DOHH2 (cell line): ENCODE measurements around the gene GUK1.

Experiments used
- H3F3A ChIP-seq: fragments of 200-600 bp; sonication (generic), shearing (Covaris generic); 2 replicates; pipeline ENCODE4 v1.6.0; 2016; ENCODE audit warnings: antibody characterized with exemption, mild to moderate bottlenecking; ENCODE audit not compliant: control insufficient read depth, insufficient read depth
- H3K27ac ChIP-seq: fragments of 200-600 bp; sonication (generic); 2 replicates; pipeline ENCODE4 v1.5.1; 2014; ENCODE audit warnings: low read depth, mild to moderate bottlenecking, low read length, moderate library complexity
- H3K27me3 ChIP-seq: fragments of 200-600 bp; sonication (generic); 2 replicates; pipeline ENCODE4 v1.6.1; 2014; ENCODE audit warnings: mild to moderate bottlenecking, low read length, mixed read lengths; ENCODE audit not compliant: control insufficient read depth
- H3K36me3 ChIP-seq: fragments of 200-600 bp; sonication (generic); 2 replicates; pipeline ENCODE4 v1.6.1; 2014; ENCODE audit warnings: mild to moderate bottlenecking, low read length, moderate library complexity, mixed read lengths; ENCODE audit not compliant: control insufficient read depth
- H3K4me1 ChIP-seq: fragments of 200-600 bp; sonication (generic); 2 replicates; pipeline ENCODE4 v1.6.1; 2014; ENCODE audit warnings: mild to moderate bottlenecking, low read length, mixed read lengths; ENCODE audit not compliant: control insufficient read depth
- H3K4me2 ChIP-seq: fragments of 200-600 bp; sonication (generic); 2 replicates; pipeline ENCODE4 v1.6.0; 2014; ENCODE audit warnings: mild to moderate bottlenecking, low read length, moderate library complexity
- H3K4me3 ChIP-seq: fragments of 200-600 bp; sonication (generic); 2 replicates; pipeline ENCODE4 v1.5.1; 2014; ENCODE audit warnings: mild to moderate bottlenecking, low read length, mixed read lengths
- H3K79me2 ChIP-seq: fragments of 200-600 bp; sonication (generic); 2 replicates; pipeline ENCODE4 v1.6.1; 2014; ENCODE audit warnings: mild to moderate bottlenecking, low read length, mixed read lengths; ENCODE audit not compliant: control insufficient read depth
- H3K9me2 ChIP-seq: fragments of 200-600 bp; sonication (generic); replicated peaks from 2 replicates; pipeline ENCODE4 v1.6.1; 2014; ENCODE audit warnings: mild to moderate bottlenecking, low read length, mixed read lengths; ENCODE audit not compliant: control insufficient read depth
- H3K9me3 ChIP-seq: fragments of 200-600 bp; sonication (generic); 2 replicates; pipeline ENCODE4 v1.6.1; 2014; ENCODE audit warnings: antibody characterized with exemption, low read length, mixed read lengths; ENCODE audit not compliant: control insufficient read depth, insufficient read depth
- H4K20me1 ChIP-seq: fragments of 200-600 bp; sonication (generic); 2 replicates; pipeline ENCODE4 v1.6.0; 2014; ENCODE audit warnings: low read depth, mild to moderate bottlenecking, antibody characterized with exemption, low read length, moderate library complexity; ENCODE audit not compliant: control insufficient read depth, insufficient read depth
- CTCF ChIP-seq: fragments of 200-600 bp; sonication (generic); IDR thresholded peaks from one replicate; pipeline ENCODE4 v1.5.1; 2014; ENCODE audit warnings: antibody characterized with exemption, mild to moderate bottlenecking, low read depth, low read length; ENCODE audit not compliant: poor library complexity, severe bottlenecking
- EZH2phosphoT487 ChIP-seq: fragments of 200-600 bp; sonication (generic); IDR thresholded peaks from 2 replicates; pipeline ENCODE4 v1.6.1; 2017; ENCODE audit warnings: borderline replicate concordance, mild to moderate bottlenecking, antibody characterized with exemption, low read length, moderate library complexity, mixed read lengths

GUK1 gene

GRCh38 chr1:228149406-228150119, 9.5 kb downstream of the GUK1 start, which contains the start of gene GJC2:
Gene GJC2 (plus strand): TSS chr1:228149930. CDS start chr1:228157759, 7,829 bp downstream.
- H3K79me2 ChIP-seq, result peaks cover 20% of the 10 kb centered on the region
- H3K9me2 ChIP-seq, result no peaks in the 10 kb centered on the region
- H3K4me3 ChIP-seq, result no peak within 1 kb of the TSS
- H3K4me2 ChIP-seq, result no peak within 1 kb of the TSS
- no peak within 1 kb of the TSS for H3K27ac ChIP-seq
- no peaks in the 10 kb centered on the region for H3K27me3 ChIP-seq
- H3F3A ChIP-seq, result no peaks in the 10 kb centered on the region
- peaks cover under 1% of the 10 kb centered on the region; the same call in 1 of the 2 replicates for H3K4me1 ChIP-seq
- H3K9me3 ChIP-seq, result no peaks in the 10 kb centered on the region
- H3K36me3 ChIP-seq, result peaks cover 4% of the 10 kb centered on the region
- no peaks in the 10 kb centered on the region for H4K20me1 ChIP-seq
- TF ChIP-seq CTCF, result no peak
- no peak for TF ChIP-seq EZH2phosphoT487

- H3K27me3 ChIP-seq, result no peaks in the 10 kb centered on the region
- H3K4me3 ChIP-seq, result no peak overlapping the region
- no peaks in the 10 kb centered on the region for H3K9me2 ChIP-seq
- no peaks in the 10 kb centered on the region for H3F3A ChIP-seq
- no peaks in the 10 kb centered on the region for H3K4me1 ChIP-seq
- H3K9me3 ChIP-seq, result no peaks in the 10 kb centered on the region
- H4K20me1 ChIP-seq, result no peaks in the 10 kb centered on the region
- H3K4me2 ChIP-seq, result no peak overlapping the region
- H3K27ac ChIP-seq, result no peak overlapping the region
- TF ChIP-seq CTCF (no peak), EZH2phosphoT487 (no peak)
- H3K79me2 ChIP-seq, result peaks cover 14% of the 10 kb centered on the region
- peaks cover 4% of the 10 kb centered on the region for H3K36me3 ChIP-seq
Measured at GRCh38 chr1:228150120-228150460, 10.0 kb downstream of the GUK1 start.

DNA sequence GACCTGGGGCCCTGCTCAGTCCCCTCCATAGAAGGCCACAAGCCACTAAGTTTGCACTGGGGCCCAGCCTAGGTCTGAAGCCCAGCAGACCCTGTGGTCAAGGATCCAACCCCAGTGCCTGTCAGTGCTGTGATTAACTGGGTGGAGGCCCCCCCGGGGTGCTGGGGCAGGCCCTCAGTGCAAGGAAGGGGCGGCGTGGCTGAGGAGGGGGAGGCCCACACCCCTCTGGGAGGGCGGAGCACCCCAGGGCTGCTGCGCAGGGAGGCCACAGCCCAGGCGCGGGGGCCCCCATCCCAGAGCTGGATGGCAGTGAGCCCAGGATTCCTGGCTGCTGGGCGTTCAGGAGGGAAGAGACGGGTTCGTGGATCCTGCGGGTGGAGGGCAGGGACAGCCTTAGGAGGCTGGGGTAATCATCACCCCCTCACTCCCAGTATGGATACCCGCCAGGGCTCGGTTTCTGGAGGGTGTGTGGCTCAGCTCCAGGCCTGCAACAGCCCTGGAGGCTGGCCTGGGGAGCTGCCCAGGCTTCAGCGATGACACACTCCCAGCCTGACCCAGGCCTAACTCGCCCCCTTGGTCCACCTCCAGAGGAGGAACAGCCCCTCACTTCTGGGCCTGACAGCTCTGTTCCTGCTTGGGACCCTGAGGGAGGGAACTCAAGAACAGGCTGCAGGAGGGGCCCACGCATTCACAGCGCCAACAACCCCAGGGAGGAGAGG, 10.5 kb downstream of the GUK1 start:
- Histone ChIP-seq H4K20me1 (no peaks in the 10 kb centered on the region), H3K9me2 (no peaks in the 10 kb centered on the region), H3K4me2 (no peak overlapping the region), H3K4me1 (no peaks in the 10 kb centered on the region), H3K79me2 (peaks cover 9% of the 10 kb centered on the region), H3K27ac (no peak overlapping the region), H3K4me3 (no peak overlapping the region), H3K27me3 (no peaks in the 10 kb centered on the region), H3K9me3 (no peaks in the 10 kb centered on the region), H3K36me3 (peaks cover 4% of the 10 kb centered on the region), H3F3A (no peaks in the 10 kb centered on the region)
- TF ChIP-seq CTCF (no peak), EZH2phosphoT487 (no peak)
